Lower lobe of right lung (tissue), 2 donors: ENCODE results near the gene NQO1. TPM values are rescaled to one million over a fixed set of nuclear protein-coding genes. Genes with fewer than 3 reads are reported as not detected.

ENCODE experiments used
- ATAC-seq, 2 donors: fragments of 200-7000 bp; cut with Tn5 transposase; one replicate each; pipeline ENCODE4 v1.9.1; 2020 to 2022; ENCODE audit warnings: mild to moderate bottlenecking in 2 of 2, moderate library complexity in 2 of 2
- DNase-seq: peaks from one replicate; pipeline ENCODE4 v3.0.0-alpha.2; 2020
- H3K27ac ChIP-seq: fragments of 200-600 bp; one replicate; pipeline ENCODE4 v1.8.0; 2022
- H3K27me3 ChIP-seq: fragments of 200-600 bp; one replicate; pipeline ENCODE4 v1.8.0; 2022; ENCODE audit warnings: low read depth
- H3K36me3 ChIP-seq: fragments of 200-600 bp; one replicate; pipeline ENCODE4 v1.8.0; 2022; ENCODE audit warnings: mild to moderate bottlenecking
- H3K4me1 ChIP-seq: fragments of 200-600 bp; one replicate; pipeline ENCODE4 v1.8.0; 2022
- H3K4me3 ChIP-seq: fragments of 200-600 bp; one replicate; pipeline ENCODE4 v1.8.0; 2022; ENCODE audit warnings: mild to moderate bottlenecking
- H3K9me3 ChIP-seq: fragments of 200-600 bp; one replicate; pipeline ENCODE4 v1.8.0; 2022
- intact Hi-C: fragments of 100-400 bp; cut with DNase I; formaldehyde crosslinking; loops from one replicate; pipeline ENCODE4 v1.11.0; 2022
- total RNA-seq: library from RNA; stranded (reverse); fragmentation: NEBNext Ultra II Directional; extraction: Animal tissue kit (Norgen Biotek cat#: 25700); gene quantifications from one replicate; pipeline ENCODE4 v1.2.1, GENCODE V29; 2021
- TF ChIP-seq, protein P1 (sequence below): fragments of 200-600 bp; IDR thresholded peaks from one replicate; pipeline ENCODE4 v1.8.0; 2022; ENCODE audit warnings: antibody characterized with exemption, mild to moderate bottlenecking
- donor health status: DM: no; HTN: yes; CAD: no; lungs with severe emphysema.

The NQO1 gene
- total RNA-seq, 1 donor from 2014 or later, result 57.8 TPM

DNA sequence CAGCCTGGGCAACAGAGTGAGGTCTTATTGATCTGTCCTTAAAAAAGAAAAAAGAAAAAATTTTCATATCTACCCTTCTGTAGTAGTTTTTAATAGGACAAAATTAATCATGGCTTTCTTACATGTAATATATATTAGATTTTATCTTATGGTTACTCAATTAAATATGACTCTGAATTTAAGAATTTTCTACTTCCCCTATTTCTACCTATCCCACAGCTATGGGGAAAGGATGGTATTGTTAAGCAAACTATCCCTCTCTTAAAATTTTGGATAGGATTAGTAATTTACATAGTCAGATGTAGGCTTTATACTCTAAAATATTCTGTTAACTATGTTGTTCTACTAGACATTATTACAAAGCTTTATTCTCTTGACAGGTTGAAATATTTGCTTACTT, 62.5 kb downstream of the NQO1 start:
- intact Hi-C loops, result no loop called here
- Histone ChIP-seq H3K4me1 (no peaks in the 10 kb centered on the region), H3K27me3 (no peaks in the 10 kb centered on the region), H3K9me3 (no peaks in the 10 kb centered on the region), H3K36me3 (peaks cover 65% of the 10 kb centered on the region), H3K4me3 (no peak overlapping the region), H3K27ac (no peak overlapping the region)
- DNase-seq (no peak), ATAC-seq (no peak)
- TF ChIP-seq, protein P1, sequence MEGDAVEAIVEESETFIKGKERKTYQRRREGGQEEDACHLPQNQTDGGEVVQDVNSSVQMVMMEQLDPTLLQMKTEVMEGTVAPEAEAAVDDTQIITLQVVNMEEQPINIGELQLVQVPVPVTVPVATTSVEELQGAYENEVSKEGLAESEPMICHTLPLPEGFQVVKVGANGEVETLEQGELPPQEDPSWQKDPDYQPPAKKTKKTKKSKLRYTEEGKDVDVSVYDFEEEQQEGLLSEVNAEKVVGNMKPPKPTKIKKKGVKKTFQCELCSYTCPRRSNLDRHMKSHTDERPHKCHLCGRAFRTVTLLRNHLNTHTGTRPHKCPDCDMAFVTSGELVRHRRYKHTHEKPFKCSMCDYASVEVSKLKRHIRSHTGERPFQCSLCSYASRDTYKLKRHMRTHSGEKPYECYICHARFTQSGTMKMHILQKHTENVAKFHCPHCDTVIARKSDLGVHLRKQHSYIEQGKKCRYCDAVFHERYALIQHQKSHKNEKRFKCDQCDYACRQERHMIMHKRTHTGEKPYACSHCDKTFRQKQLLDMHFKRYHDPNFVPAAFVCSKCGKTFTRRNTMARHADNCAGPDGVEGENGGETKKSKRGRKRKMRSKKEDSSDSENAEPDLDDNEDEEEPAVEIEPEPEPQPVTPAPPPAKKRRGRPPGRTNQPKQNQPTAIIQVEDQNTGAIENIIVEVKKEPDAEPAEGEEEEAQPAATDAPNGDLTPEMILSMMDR, result no peak

GRCh38 chr16:69662901-69663300, 63.5 kb downstream of the NQO1 start:
- H3K4me3 ChIP-seq, result no peak overlapping the region
- no peaks in the 10 kb centered on the region for H3K27me3 ChIP-seq
- no peak for DNase-seq
- no peaks in the 10 kb centered on the region for H3K9me3 ChIP-seq
- H3K36me3 ChIP-seq, result peaks cover 64% of the 10 kb centered on the region
- no peak overlapping the region for H3K27ac ChIP-seq
- H3K4me1 ChIP-seq, result no peaks in the 10 kb centered on the region
- ATAC-seq, result no peak
- intact Hi-C loops, result no loop called here
- TF ChIP-seq, protein P1, result no peak

DNA sequence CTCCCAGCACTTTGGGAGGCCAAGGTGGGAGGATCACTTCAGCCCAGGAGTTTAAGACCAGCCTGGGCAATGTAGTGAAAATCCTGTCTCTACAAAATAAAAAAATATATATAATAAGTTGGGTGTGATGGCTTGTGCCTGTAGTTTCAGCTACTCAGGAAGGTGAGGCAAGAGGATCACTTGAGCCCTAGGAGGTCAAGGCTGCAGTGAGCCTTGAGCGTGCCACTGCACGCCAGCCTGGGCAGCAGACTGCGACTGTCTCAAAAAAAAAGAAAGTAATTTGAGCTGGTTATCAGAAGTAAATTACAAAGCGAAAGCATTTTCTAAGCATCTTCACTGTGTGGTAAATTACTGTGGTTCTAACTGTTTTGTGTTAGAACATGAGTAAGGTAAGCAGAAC, 66.2 kb downstream of the NQO1 start:
- Histone ChIP-seq H3K27ac (no peak overlapping the region), H3K36me3 (peaks cover 89% of the 10 kb centered on the region), H3K4me3 (no peak overlapping the region), H3K27me3 (no peaks in the 10 kb centered on the region), H3K4me1 (no peaks in the 10 kb centered on the region), H3K9me3 (no peaks in the 10 kb centered on the region)
- no peak for ATAC-seq
- intact Hi-C loops, result no loop called here
- no peak for DNase-seq
- TF ChIP-seq, protein P1, result no peak

Other genes with a start within 250 kb of the NQO1 start
- gene NFAT5, start 160.6 kb downstream of the NQO1 start, total RNA-seq, result 56.7 TPM
- gene NOB1, start 28.4 kb upstream of the NQO1 start, total RNA-seq, result 30.3 TPM
- 83.7 TPM for gene WWP2, start 35.8 kb upstream of the NQO1 start, total RNA-seq
- 2.7 TPM for gene CLEC18A, start 224.8 kb upstream of the NQO1 start, total RNA-seq